Measurements from ENCODE around the gene SRD5A2.

GRCh38 chr2:31534636-31535035 lies 46.1 kb downstream of the SRD5A2 start:
- TF ChIP-seq HDGF (IDR thresholded peaks at IDR 0.05; ENCODE audit: borderline replicate concordance) (no peak), ARNT (IDR thresholded peaks at IDR 0.05) (no peak), L3MBTL2 (conservative IDR thresholded peaks at IDR 0.05) (no peak), ELF4 (IDR thresholded peaks at IDR 0.05) (no peak), SUZ12 (IDR thresholded peaks at IDR 0.05) (no peak), BHLHE40 (IDR thresholded peaks at IDR 0.05; ENCODE audit: borderline replicate concordance) (no peak), NFRKB (IDR thresholded peaks at IDR 0.05) (no peak), SP1 (IDR thresholded peaks at IDR 0.05) (no peak)
